WTC11 (cell line): ENCODE measurements around the gene AGPS. TPM values are rescaled to one million over a fixed set of nuclear protein-coding genes. Genes with fewer than 3 reads are reported as not detected.

Experiments used
- ATAC-seq: fragments of 200-7000 bp; cut with Tn5 transposase; 2 replicates; pipeline ENCODE4 v1.10.0; 2021; ENCODE audit warnings: mild to moderate bottlenecking, moderate library complexity
- CTCF ChIA-PET: fragments of 300-600 bp; sonication (Branson Sonifier 250); formaldehyde crosslinking; loops from one replicate; lab custom pipeline; 2021; ENCODE audit warnings: antibody characterized with exemption; lab: Charles Lee
- POLR2A ChIA-PET: fragments of 350-600 bp; sonication (Branson Sonifier 250); formaldehyde crosslinking; loops from one replicate; lab custom pipeline; 2021; ENCODE audit warnings: antibody characterized with exemption; lab: Charles Lee
- DNase-seq: peaks from one replicate; pipeline ENCODE4 v3.0.0; 2021; ENCODE audit warnings: low spot score
- H3K27ac Mint-ChIP-seq: 2 replicates; pipeline ENCODE4 v1.8.0; 2021; ENCODE audit warnings: mixed read lengths
- H3K27me3 Mint-ChIP-seq: 2 replicates; pipeline ENCODE4 v1.8.0; 2021; ENCODE audit warnings: low read depth, mild to moderate bottlenecking, moderate library complexity, mixed read lengths
- H3K36me3 Mint-ChIP-seq: 2 replicates; pipeline ENCODE4 v1.8.0; 2021; ENCODE audit warnings: mixed read lengths
- H3K4me1 Mint-ChIP-seq: 2 replicates; pipeline ENCODE4 v1.8.0; 2022; ENCODE audit warnings: mixed read lengths
- H3K4me3 Mint-ChIP-seq: 2 replicates; pipeline ENCODE4 v1.8.0; 2021; ENCODE audit warnings: mild to moderate bottlenecking, moderate library complexity, mixed read lengths
- H3K9me3 Mint-ChIP-seq: 2 replicates; pipeline ENCODE4 v1.8.0; 2021; ENCODE audit warnings: mixed read lengths
- AFF4 ChIP-seq: sonication (generic); formaldehyde crosslinking; IDR thresholded peaks from 2 replicates; pipeline ENCODE4 v1.8.1; 2023; ENCODE audit warnings: mild to moderate bottlenecking, missing genetic modification reagents, borderline replicate concordance
- CREM ChIP-seq: sonication (generic); formaldehyde crosslinking; IDR thresholded peaks from 2 replicates; pipeline ENCODE4 v1.8.1; 2022; ENCODE audit warnings: mild to moderate bottlenecking, missing genetic modification reagents, moderate library complexity
- CTCF ChIP-seq: fragments of 200-600 bp; IDR thresholded peaks from 2 replicates; pipeline ENCODE4 v1.8.0; 2022; ENCODE audit warnings: antibody characterized with exemption
- FOXJ3 ChIP-seq: sonication (generic); formaldehyde crosslinking; IDR thresholded peaks from 2 replicates; pipeline ENCODE4 v1.9.0; 2021; ENCODE audit warnings: missing genetic modification reagents, mild to moderate bottlenecking, borderline replicate concordance
- FOXP1 ChIP-seq: sonication (generic); formaldehyde crosslinking; IDR thresholded peaks from 2 replicates; pipeline ENCODE4 v1.8.0; 2022; ENCODE audit warnings: missing genetic modification reagents, mild to moderate bottlenecking, moderate library complexity, borderline replicate concordance
- IRF2 ChIP-seq: sonication (generic); formaldehyde crosslinking; IDR thresholded peaks from 2 replicates; pipeline ENCODE4 v1.8.0; 2022; ENCODE audit warnings: low read depth, missing genetic modification reagents, borderline replicate concordance
- JAZF1 ChIP-seq: fragments of 250-450 bp; sonication (Bioruptor Pico); IDR thresholded peaks from 2 replicates; pipeline ENCODE4 v1.9.0; 2021; ENCODE audit warnings: moderate library complexity, mild to moderate bottlenecking, inconsistent platforms
- RORB ChIP-seq: fragments of 250-450 bp; sonication (Bioruptor Pico); IDR thresholded peaks from 2 replicates; pipeline ENCODE4 v1.9.0; 2021; ENCODE audit warnings: mild to moderate bottlenecking
- STAT6 ChIP-seq: sonication (generic); formaldehyde crosslinking; conservative IDR thresholded peaks from 2 replicates; pipeline ENCODE4 v1.8.1; 2023; ENCODE audit warnings: mild to moderate bottlenecking, low read depth, missing genetic modification reagents, moderate library complexity
- ZNF317 ChIP-seq: sonication (generic); formaldehyde crosslinking; IDR thresholded peaks from 2 replicates; pipeline ENCODE4 v1.8.1; 2023; ENCODE audit warnings: low read depth, mild to moderate bottlenecking, moderate library complexity, missing genetic modification reagents, borderline replicate concordance
- total RNA-seq: library from RNA; stranded (reverse); gene quantifications from 3 replicates; pipeline ENCODE4 v1.2.3, GENCODE V29; 2021
- TF ChIP-seq, protein P1 (sequence below): sonication (generic); formaldehyde crosslinking; IDR thresholded peaks from 2 replicates; pipeline ENCODE4 v1.8.1; 2022; ENCODE audit warnings: low read depth, mild to moderate bottlenecking, moderate library complexity, missing genetic modification reagents, borderline replicate concordance
- TF ChIP-seq, protein P2 (sequence below): sonication (generic); formaldehyde crosslinking; IDR thresholded peaks from 2 replicates; pipeline ENCODE4 v1.8.1; 2023; ENCODE audit warnings: mild to moderate bottlenecking, missing genetic modification reagents, moderate library complexity
- TF ChIP-seq, protein P3 (sequence below): sonication (generic); formaldehyde crosslinking; IDR thresholded peaks from 2 replicates; pipeline ENCODE4 v1.8.1; 2023; ENCODE audit warnings: mild to moderate bottlenecking, missing genetic modification reagents
- TF ChIP-seq, protein P4 (sequence below): fragments of 250-450 bp; sonication (Bioruptor Pico); IDR thresholded peaks from 2 replicates; pipeline ENCODE4 v1.8.0; 2021; ENCODE audit warnings: mild to moderate bottlenecking
- TF ChIP-seq, protein P5 (sequence below): fragments of 250-450 bp; sonication (Bioruptor Pico); IDR thresholded peaks from 2 replicates; pipeline ENCODE4 v1.9.0; 2021; ENCODE audit warnings: mild to moderate bottlenecking
- TF ChIP-seq, protein P6 (sequence below): sonication (generic); formaldehyde crosslinking; IDR thresholded peaks from 2 replicates; pipeline ENCODE4 v1.8.0; 2022; ENCODE audit warnings: mild to moderate bottlenecking, missing genetic modification reagents

AGPS gene
- total RNA-seq, 1 experiment from 2014 or later: 60.8 TPM

- DNase-seq (no peak), ATAC-seq (no peak)
- Mint-ChIP-seq H3K27ac (no peak overlapping the region), H3K9me3 (peaks cover 31% of the 10 kb centered on the region), H3K4me1 (no peaks in the 10 kb centered on the region), H3K27me3 (0 out of 2 replicates have a peak, but pooled peaks cover 4% of the 10 kb centered on the region), H3K4me3 (no peak overlapping the region), H3K36me3 (peaks cover 18% of the 10 kb centered on the region)
- ChIA-PET POLR2A (no interaction called here), CTCF (no interaction called here)
- no peak for TF ChIP-seq ZNF317 (CRISPR knock-in tag)
- TF ChIP-seq, protein P1, sequence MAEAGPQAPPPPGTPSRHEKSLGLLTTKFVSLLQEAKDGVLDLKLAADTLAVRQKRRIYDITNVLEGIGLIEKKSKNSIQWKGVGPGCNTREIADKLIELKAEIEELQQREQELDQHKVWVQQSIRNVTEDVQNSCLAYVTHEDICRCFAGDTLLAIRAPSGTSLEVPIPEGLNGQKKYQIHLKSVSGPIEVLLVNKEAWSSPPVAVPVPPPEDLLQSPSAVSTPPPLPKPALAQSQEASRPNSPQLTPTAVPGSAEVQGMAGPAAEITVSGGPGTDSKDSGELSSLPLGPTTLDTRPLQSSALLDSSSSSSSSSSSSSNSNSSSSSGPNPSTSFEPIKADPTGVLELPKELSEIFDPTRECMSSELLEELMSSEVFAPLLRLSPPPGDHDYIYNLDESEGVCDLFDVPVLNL (CRISPR knock-in tag): no peak
- TF ChIP-seq AFF4 (CRISPR knock-in tag): no peak
- no peak for TF ChIP-seq CTCF
- TF ChIP-seq, protein P2, sequence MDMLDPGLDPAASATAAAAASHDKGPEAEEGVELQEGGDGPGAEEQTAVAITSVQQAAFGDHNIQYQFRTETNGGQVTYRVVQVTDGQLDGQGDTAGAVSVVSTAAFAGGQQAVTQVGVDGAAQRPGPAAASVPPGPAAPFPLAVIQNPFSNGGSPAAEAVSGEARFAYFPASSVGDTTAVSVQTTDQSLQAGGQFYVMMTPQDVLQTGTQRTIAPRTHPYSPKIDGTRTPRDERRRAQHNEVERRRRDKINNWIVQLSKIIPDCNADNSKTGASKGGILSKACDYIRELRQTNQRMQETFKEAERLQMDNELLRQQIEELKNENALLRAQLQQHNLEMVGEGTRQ (CRISPR knock-in tag): no peak
- TF ChIP-seq CREM: no peak
- no peak for TF ChIP-seq IRF2 (CRISPR knock-in tag)
- no peak for TF ChIP-seq STAT6 (CRISPR knock-in tag)
- no peak for TF ChIP-seq JAZF1 (CRISPR knock-in tag)
- TF ChIP-seq, protein P3, sequence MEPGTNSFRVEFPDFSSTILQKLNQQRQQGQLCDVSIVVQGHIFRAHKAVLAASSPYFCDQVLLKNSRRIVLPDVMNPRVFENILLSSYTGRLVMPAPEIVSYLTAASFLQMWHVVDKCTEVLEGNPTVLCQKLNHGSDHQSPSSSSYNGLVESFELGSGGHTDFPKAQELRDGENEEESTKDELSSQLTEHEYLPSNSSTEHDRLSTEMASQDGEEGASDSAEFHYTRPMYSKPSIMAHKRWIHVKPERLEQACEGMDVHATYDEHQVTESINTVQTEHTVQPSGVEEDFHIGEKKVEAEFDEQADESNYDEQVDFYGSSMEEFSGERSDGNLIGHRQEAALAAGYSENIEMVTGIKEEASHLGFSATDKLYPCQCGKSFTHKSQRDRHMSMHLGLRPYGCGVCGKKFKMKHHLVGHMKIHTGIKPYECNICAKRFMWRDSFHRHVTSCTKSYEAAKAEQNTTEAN (CRISPR knock-in tag): no peak
- TF ChIP-seq, protein P4, sequence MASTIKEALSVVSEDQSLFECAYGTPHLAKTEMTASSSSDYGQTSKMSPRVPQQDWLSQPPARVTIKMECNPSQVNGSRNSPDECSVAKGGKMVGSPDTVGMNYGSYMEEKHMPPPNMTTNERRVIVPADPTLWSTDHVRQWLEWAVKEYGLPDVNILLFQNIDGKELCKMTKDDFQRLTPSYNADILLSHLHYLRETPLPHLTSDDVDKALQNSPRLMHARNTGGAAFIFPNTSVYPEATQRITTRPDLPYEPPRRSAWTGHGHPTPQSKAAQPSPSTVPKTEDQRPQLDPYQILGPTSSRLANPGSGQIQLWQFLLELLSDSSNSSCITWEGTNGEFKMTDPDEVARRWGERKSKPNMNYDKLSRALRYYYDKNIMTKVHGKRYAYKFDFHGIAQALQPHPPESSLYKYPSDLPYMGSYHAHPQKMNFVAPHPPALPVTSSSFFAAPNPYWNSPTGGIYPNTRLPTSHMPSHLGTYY: no peak
- TF ChIP-seq, protein P5, sequence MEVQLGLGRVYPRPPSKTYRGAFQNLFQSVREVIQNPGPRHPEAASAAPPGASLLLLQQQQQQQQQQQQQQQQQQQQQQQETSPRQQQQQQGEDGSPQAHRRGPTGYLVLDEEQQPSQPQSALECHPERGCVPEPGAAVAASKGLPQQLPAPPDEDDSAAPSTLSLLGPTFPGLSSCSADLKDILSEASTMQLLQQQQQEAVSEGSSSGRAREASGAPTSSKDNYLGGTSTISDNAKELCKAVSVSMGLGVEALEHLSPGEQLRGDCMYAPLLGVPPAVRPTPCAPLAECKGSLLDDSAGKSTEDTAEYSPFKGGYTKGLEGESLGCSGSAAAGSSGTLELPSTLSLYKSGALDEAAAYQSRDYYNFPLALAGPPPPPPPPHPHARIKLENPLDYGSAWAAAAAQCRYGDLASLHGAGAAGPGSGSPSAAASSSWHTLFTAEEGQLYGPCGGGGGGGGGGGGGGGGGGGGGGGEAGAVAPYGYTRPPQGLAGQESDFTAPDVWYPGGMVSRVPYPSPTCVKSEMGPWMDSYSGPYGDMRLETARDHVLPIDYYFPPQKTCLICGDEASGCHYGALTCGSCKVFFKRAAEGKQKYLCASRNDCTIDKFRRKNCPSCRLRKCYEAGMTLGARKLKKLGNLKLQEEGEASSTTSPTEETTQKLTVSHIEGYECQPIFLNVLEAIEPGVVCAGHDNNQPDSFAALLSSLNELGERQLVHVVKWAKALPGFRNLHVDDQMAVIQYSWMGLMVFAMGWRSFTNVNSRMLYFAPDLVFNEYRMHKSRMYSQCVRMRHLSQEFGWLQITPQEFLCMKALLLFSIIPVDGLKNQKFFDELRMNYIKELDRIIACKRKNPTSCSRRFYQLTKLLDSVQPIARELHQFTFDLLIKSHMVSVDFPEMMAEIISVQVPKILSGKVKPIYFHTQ (CRISPR knock-in tag): no peak
- TF ChIP-seq FOXJ3 (CRISPR knock-in tag): no peak
- no peak for TF ChIP-seq FOXP1 (CRISPR knock-in tag)
- TF ChIP-seq, protein P6, sequence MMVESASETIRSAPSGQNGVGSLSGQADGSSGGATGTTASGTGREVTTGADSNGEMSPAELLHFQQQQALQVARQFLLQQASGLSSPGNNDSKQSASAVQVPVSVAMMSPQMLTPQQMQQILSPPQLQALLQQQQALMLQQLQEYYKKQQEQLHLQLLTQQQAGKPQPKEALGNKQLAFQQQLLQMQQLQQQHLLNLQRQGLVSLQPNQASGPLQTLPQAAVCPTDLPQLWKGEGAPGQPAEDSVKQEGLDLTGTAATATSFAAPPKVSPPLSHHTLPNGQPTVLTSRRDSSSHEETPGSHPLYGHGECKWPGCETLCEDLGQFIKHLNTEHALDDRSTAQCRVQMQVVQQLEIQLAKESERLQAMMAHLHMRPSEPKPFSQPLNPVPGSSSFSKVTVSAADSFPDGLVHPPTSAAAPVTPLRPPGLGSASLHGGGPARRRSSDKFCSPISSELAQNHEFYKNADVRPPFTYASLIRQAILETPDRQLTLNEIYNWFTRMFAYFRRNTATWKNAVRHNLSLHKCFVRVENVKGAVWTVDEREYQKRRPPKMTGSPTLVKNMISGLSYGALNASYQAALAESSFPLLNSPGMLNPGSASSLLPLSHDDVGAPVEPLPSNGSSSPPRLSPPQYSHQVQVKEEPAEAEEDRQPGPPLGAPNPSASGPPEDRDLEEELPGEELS (CRISPR knock-in tag): no peak
- no peak for TF ChIP-seq RORB (CRISPR knock-in tag)
Measured at GRCh38 chr2:177545981-177546585, 153.5 kb downstream of the AGPS start.
